IPS-18a (cell line): ENCODE measurements around the gene PNPO.
"Not testable (repeated sequence)": the region's sequence is repeated elsewhere in the genome, so short reads cannot be mapped to it uniquely, and the experiment has no call there.

Experiments used
- H3K27ac ChIP-seq: one replicate; pipeline ENCODE4 v1.5.1; 2013; ENCODE audit warnings: low read length
- H3K27me3 ChIP-seq: one replicate; pipeline ENCODE4 v1.6.1; 2013; ENCODE audit warnings: mild to moderate bottlenecking, low read length; ENCODE audit not compliant: control insufficient read depth, insufficient read depth
- H3K36me3 ChIP-seq: one replicate; pipeline ENCODE4 v1.6.1; 2013; ENCODE audit warnings: low read depth, low read length; ENCODE audit not compliant: control insufficient read depth
- H3K4me1 ChIP-seq: one replicate; pipeline ENCODE4 v1.6.1; 2013; ENCODE audit warnings: low read depth, low read length; ENCODE audit not compliant: control insufficient read depth
- H3K4me3 ChIP-seq: one replicate; pipeline ENCODE4 v1.5.1; 2013; ENCODE audit warnings: low read length
- H3K9ac ChIP-seq: one replicate; pipeline ENCODE4 v1.6.1; 2013; ENCODE audit warnings: mild to moderate bottlenecking, low read length, moderate library complexity
- H3K9me3 ChIP-seq: one replicate; pipeline ENCODE4 v1.6.1; 2013; ENCODE audit warnings: low read depth, low read length; ENCODE audit not compliant: control insufficient read depth

Gene PNPO

DNA sequence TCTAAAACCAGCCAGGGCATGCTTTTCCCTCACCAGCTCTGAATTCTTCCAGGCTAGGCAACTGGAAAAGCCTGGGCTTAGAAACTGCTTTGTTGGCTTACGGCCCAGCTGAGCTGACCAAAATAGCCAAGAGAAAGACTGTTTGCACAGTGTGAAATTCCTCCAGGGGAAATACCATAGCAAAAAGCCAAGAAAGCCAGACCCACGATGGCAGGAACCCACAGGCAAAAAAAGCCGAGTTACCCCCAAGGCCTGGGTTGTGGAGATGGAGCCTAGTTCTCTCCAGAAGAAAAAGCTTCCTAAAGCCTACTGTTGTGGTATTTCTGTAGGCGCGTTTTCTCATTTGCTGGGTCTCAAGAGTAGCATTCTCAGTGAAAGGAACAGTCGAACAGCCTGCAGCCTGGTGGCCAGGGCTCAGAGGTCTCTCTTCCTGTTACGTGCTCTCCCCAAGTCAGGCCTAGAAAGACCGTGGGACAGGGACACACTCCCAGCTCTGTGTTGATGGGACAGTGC is 36.1 kb upstream of the PNPO start:
- peaks cover 17% of the 10 kb centered on the region for H3K4me1 ChIP-seq
- no peak overlapping the region for H3K27ac ChIP-seq
- H3K9me3 ChIP-seq: no peaks in the 10 kb centered on the region
- H3K9ac ChIP-seq: no peak overlapping the region
- no peaks in the 10 kb centered on the region for H3K27me3 ChIP-seq
- H3K4me3 ChIP-seq: no peak overlapping the region
- H3K36me3 ChIP-seq: no peaks in the 10 kb centered on the region

GRCh38 chr17:47906443-47906842 is 34.9 kb upstream of the PNPO start:
- H3K27me3 ChIP-seq: no peaks in the 10 kb centered on the region
- H3K9me3 ChIP-seq: no peaks in the 10 kb centered on the region
- H3K27ac ChIP-seq: no peak overlapping the region
- peaks cover 11% of the 10 kb centered on the region for H3K4me1 ChIP-seq
- no peak overlapping the region for H3K9ac ChIP-seq
- H3K4me3 ChIP-seq: no peak overlapping the region
- no peaks in the 10 kb centered on the region for H3K36me3 ChIP-seq

GRCh38 chr17:47907932-47908562 is 33.3 kb upstream of the PNPO start:
- H3K9ac ChIP-seq: no peak overlapping the region
- H3K4me3 ChIP-seq: no peak overlapping the region
- no peaks in the 10 kb centered on the region for H3K9me3 ChIP-seq
- H3K27me3 ChIP-seq: no peaks in the 10 kb centered on the region
- no peaks in the 10 kb centered on the region for H3K36me3 ChIP-seq
- H3K27ac ChIP-seq: no peak overlapping the region
- H3K4me1 ChIP-seq: no peaks in the 10 kb centered on the region

GRCh38 chr17:47913050-47913449 is 28.3 kb upstream of the PNPO start:
- Histone ChIP-seq H3K27me3 (no peaks in the 10 kb centered on the region), H3K9me3 (no peaks in the 10 kb centered on the region), H3K36me3 (peaks cover 4% of the 10 kb centered on the region), H3K4me3 (no peak overlapping the region), H3K4me1 (no peaks in the 10 kb centered on the region), H3K27ac (no peak overlapping the region), H3K9ac (no peak overlapping the region)

DNA sequence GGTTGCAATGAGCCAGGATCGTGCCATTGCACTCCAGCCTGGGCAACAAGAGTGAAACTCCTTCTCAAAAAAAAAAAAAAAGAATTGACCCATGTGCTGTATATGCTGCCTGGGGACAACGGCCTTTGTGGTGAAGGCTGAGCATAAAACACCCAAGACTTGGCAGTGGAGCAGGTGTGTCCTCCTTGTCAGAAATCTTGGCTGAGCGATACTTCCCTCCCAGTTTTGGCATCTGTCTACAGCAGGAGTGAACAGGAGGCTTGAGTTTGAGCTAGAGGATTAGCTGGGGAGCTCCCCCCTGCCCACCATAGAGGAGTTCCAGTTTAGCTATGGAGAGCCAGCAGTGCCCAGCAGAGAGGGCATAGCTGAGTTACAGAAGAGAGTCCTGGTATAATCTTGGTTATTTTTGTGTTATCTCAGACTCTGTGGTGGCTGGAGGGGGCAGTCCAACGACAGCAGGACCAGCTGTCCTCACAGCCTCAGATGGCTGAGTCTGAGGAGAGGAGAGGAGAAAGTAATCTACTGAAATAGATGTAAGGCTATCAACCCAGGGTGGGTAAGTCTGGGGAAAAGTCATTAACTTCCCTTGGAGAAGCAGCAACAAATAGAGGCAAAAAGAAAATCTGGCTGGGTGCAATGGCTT is 26.9 kb upstream of the PNPO start:
- Histone ChIP-seq H3K27ac (no peak overlapping the region), H3K36me3 (peaks cover 4% of the 10 kb centered on the region), H3K27me3 (no peaks in the 10 kb centered on the region), H3K4me1 (no peaks in the 10 kb centered on the region), H3K9ac (no peak overlapping the region), H3K4me3 (no peak overlapping the region), H3K9me3 (no peaks in the 10 kb centered on the region)

- Histone ChIP-seq H3K4me1 (no peaks in the 10 kb centered on the region), H3K9me3 (no peaks in the 10 kb centered on the region), H3K27me3 (no peaks in the 10 kb centered on the region), H3K9ac (no peak overlapping the region), H3K36me3 (peaks cover 4% of the 10 kb centered on the region), H3K27ac (no peak overlapping the region), H3K4me3 (no peak overlapping the region)
Measured at GRCh38 chr17:47915776-47916398, 25.5 kb upstream of the PNPO start.

DNA sequence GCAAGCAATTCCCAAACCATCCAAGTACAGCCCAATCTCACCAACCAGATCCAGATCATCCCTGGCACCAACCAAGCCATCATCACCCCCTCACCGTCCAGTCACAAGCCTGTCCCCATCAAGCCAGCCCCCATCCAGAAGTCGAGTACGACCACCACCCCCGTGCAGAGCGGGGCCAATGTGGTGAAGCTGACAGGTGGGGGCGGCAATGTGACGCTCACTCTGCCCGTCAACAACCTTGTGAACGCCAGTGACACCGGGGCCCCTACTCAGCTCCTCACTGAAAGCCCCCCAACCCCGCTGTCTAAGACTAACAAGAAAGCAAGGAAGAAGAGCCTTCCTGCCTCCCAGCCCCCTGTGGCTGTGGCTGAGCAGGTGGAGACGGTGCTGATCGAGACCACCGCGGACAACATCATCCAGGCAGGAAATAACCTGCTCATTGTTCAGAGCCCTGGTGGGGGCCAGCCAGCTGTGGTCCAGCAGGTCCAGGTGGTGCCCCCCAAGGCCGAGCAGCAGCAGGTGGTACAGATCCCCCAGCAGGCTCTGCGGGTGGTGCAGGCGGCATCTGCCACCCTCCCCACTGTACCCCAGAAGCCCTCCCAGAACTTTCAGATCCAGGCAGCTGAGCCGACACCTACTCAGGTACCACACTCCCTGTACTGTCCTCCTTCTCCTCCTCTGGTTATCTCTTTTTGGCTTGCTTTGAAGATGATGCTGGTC is 24.7 kb upstream of the PNPO start:
- no peaks in the 10 kb centered on the region for H3K27me3 ChIP-seq
- H3K4me3 ChIP-seq: no peak overlapping the region
- H3K36me3 ChIP-seq: peaks cover 4% of the 10 kb centered on the region
- no peak overlapping the region for H3K27ac ChIP-seq
- no peaks in the 10 kb centered on the region for H3K9me3 ChIP-seq
- H3K4me1 ChIP-seq: no peaks in the 10 kb centered on the region
- H3K9ac ChIP-seq: no peak overlapping the region

- Histone ChIP-seq H3K4me1 (no peaks in the 10 kb centered on the region), H3K27me3 (no peaks in the 10 kb centered on the region), H3K4me3 (no peak overlapping the region), H3K36me3 (peaks cover 4% of the 10 kb centered on the region), H3K9me3 (no peaks in the 10 kb centered on the region), H3K27ac (no peak overlapping the region), H3K9ac (no peak overlapping the region)
Measured at GRCh38 chr17:47917581-47917980, 23.8 kb upstream of the PNPO start.

DNA sequence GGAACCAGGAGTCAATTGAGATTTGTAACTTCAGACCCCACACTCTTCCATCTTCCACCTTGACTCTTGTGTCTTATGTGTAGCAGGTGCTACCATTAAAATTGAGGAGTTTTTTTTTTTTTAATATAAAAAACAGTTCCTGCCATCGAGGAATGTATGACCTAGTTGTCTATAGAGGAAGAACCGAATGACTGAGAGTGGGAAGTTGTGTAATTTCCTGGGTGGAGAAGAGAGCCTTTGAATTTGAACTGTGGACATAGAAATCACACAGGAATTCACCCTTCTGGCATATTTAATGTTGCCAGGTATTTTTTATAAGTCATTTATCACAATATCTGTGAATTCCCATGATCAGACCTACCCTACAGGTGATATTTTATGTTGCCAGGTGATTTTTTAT is 23.4 kb upstream of the PNPO start:
- no peak overlapping the region for H3K9ac ChIP-seq
- H3K4me3 ChIP-seq: no peak overlapping the region
- H3K9me3 ChIP-seq: no peaks in the 10 kb centered on the region
- no peak overlapping the region for H3K27ac ChIP-seq
- peaks cover 6% of the 10 kb centered on the region for H3K36me3 ChIP-seq
- H3K4me1 ChIP-seq: no peaks in the 10 kb centered on the region
- H3K27me3 ChIP-seq: no peaks in the 10 kb centered on the region

- H3K9ac ChIP-seq: no peak overlapping the region
- no peak overlapping the region for H3K27ac ChIP-seq
- H3K27me3 ChIP-seq: no peaks in the 10 kb centered on the region
- no peaks in the 10 kb centered on the region for H3K9me3 ChIP-seq
- peaks cover 10% of the 10 kb centered on the region for H3K36me3 ChIP-seq
- H3K4me3 ChIP-seq: no peak overlapping the region
- no peaks in the 10 kb centered on the region for H3K4me1 ChIP-seq
Measured at GRCh38 chr17:47918991-47919390, 22.4 kb upstream of the PNPO start.

GRCh38 chr17:47919889-47920288 is 21.5 kb upstream of the PNPO start:
- H3K4me1 ChIP-seq, H3K9ac ChIP-seq, H3K27ac ChIP-seq, H3K27me3 ChIP-seq, H3K4me3 ChIP-seq, H3K9me3 ChIP-seq: not testable (repeated sequence)
- peaks cover 16% of the 10 kb centered on the region for H3K36me3 ChIP-seq
